Hepatocyte (in vitro differentiated cells): ENCODE results near the gene BCL2A1.
"Not testable (repeated sequence)": the region's sequence is repeated elsewhere in the genome, so short reads cannot be mapped to it uniquely, and the experiment has no call there.

ENCODE experiments used
- EZH2 ChIP-seq: fragments of 200-600 bp; sonication (generic); IDR thresholded peaks from 2 replicates; pipeline ENCODE4 v1.6.1; 2016; ENCODE audit warnings: antibody characterized with exemption, mild to moderate bottlenecking, borderline replicate concordance
- EZH2phosphoT487 ChIP-seq: fragments of 200-600 bp; sonication (generic); IDR thresholded peaks from one replicate; pipeline ENCODE4 v1.6.1; 2018; ENCODE audit warnings: antibody characterized with exemption, mild to moderate bottlenecking, low read depth, moderate library complexity; ENCODE audit not compliant: unreplicated experiment, severe bottlenecking
- TF ChIP-seq, protein P1 (sequence below): fragments of 200-600 bp; sonication (generic); IDR thresholded peaks from 2 replicates; pipeline ENCODE4 v1.5.1; 2016; ENCODE audit warnings: antibody characterized with exemption, mild to moderate bottlenecking; ENCODE audit not compliant: poor library complexity

DNA sequence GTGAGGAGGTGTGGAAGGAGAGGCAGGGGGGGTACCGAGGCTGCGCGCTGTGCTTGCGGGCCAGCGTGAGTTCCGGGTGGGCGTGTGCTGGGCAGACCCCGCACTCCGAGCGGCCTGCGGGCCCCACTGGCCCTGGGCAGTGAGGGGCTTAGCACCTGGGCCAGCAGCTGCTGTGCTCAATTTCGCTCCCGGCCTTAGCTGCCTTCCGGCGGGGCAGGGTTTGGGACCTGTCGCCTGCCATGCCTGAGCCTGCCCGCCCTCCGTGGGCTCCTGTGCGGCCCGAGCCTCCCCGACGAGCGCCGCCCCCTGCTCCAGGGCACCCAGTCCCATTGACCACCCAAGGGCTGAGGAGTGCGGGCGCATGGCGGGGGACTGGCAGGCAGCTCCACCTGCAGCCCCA, 45.5 kb upstream of the BCL2A1 start:
- not testable (repeated sequence) for TF ChIP-seq EZH2, EZH2phosphoT487
- TF ChIP-seq, protein P1, sequence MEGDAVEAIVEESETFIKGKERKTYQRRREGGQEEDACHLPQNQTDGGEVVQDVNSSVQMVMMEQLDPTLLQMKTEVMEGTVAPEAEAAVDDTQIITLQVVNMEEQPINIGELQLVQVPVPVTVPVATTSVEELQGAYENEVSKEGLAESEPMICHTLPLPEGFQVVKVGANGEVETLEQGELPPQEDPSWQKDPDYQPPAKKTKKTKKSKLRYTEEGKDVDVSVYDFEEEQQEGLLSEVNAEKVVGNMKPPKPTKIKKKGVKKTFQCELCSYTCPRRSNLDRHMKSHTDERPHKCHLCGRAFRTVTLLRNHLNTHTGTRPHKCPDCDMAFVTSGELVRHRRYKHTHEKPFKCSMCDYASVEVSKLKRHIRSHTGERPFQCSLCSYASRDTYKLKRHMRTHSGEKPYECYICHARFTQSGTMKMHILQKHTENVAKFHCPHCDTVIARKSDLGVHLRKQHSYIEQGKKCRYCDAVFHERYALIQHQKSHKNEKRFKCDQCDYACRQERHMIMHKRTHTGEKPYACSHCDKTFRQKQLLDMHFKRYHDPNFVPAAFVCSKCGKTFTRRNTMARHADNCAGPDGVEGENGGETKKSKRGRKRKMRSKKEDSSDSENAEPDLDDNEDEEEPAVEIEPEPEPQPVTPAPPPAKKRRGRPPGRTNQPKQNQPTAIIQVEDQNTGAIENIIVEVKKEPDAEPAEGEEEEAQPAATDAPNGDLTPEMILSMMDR = not testable (repeated sequence)
